GM18861 (cell line): Measurements from ENCODE around the gene PLA2G4F.

ENCODE experiments used
- ATAC-seq: cut with Tn5 transposase; IDR thresholded peaks from one replicate; pipeline ENCODE4 v1.9.1; 2021; ENCODE audit not compliant: unreplicated experiment

The PLA2G4F gene

DNA sequence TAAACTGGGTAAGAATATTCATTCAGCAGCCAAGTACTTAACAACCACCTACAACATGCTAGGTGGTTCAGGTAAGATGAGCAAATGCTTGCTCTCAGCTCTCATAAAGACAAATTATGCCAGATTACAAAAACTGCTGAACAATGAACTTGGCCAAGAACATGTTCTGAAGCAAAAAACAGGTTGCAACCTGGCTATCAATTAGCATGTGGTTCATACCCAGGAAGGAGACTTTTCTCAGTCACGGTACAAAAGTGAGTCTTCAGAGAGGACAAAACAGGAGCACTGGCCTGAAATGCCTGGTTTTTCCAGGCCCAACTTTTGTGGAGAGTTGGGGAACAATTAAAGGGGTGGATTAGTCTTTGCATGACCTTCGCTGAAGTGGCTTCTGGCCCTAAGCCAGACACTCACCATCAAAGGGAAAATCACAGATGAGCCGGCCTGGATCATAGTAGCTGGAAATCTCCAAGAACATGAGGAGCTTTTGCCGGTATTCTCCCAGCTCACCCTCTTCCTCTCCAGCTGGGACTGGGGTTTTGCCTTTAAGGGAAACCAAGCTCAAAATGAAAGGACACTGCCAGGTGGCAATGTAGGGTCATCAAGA, 7.6 kb upstream of the PLA2G4F start:
- ATAC-seq = no peak

GRCh38 chr15:42163291-42163690, 6.9 kb upstream of the PLA2G4F start:
- no peak for ATAC-seq

DNA sequence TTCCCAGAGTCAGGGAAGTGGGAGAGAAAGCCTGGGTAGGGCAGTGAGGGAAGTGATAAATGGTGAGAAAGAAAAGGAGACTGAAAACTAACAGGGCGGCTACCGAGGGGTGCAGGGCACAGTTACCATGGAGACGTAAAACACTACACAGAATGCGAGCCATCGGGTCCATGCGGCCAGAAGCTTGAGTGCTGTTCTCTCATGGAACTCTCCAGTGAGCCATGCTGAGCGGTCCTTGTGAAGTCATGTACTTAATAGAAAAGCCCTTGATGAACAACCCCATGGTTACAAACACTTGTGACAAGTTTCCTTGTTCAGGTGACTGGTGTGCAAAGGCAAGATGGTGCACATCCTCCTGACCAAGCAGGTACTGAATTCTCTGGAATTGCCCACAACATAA, 3.7 kb upstream of the PLA2G4F start:
- ATAC-seq = no peak

DNA sequence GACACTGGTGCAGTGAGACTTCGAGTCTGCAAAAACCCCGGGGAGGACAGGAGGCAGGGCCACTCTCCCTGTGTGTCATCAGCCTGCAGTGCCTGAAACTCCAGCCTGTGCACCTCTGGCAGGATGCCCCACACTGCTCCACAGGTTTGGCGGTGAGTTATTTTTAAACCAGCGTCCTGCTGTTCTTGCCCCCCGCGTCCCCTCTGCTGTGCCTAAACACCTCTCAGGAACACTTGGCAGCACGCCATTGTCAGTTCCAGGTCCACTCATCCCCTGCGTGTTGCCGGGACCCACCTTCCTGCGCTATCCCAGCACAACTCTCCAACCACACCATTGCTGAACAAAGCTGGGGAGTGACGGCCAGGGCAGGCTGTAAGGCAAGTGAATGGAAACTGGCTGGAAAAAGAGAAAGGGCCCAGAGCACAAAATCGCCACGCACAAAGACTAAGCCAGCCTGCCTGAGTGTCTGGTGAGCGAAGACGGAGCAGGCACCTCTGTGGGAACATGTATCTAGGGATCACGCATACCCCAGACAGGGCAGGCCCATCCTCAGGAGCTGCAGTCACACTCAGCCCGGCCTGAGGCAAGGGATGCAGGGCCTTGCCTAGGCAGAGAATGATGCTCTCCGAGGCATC, 3.1 kb upstream of the PLA2G4F start:
- no peak for ATAC-seq

GRCh38 chr15:42158941-42159340, 2.5 kb upstream of the PLA2G4F start:
- ATAC-seq = no peak

GRCh38 chr15:42157981-42158765, 1.7 kb upstream of the PLA2G4F start:
- no peak for ATAC-seq

DNA sequence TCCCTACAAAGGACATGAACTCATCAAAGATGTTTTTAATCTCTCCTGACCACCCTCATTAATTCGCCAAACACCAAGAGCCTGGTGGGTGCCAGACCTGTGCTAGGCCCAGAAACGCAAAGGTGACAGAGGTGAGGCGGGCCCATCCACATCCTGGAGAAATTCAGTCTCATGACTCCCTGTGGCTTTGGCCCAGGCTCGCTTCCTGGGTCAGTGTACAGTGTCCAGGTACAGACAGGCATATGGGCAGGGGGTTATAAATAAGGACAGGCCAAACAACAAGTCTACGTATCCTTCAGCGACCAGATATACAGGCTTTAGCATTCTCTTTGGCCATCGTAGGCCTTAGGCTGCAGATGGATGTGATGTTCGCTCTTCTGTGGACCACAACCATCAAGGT, 945 bp upstream of the PLA2G4F start:
- no peak for ATAC-seq

DNA sequence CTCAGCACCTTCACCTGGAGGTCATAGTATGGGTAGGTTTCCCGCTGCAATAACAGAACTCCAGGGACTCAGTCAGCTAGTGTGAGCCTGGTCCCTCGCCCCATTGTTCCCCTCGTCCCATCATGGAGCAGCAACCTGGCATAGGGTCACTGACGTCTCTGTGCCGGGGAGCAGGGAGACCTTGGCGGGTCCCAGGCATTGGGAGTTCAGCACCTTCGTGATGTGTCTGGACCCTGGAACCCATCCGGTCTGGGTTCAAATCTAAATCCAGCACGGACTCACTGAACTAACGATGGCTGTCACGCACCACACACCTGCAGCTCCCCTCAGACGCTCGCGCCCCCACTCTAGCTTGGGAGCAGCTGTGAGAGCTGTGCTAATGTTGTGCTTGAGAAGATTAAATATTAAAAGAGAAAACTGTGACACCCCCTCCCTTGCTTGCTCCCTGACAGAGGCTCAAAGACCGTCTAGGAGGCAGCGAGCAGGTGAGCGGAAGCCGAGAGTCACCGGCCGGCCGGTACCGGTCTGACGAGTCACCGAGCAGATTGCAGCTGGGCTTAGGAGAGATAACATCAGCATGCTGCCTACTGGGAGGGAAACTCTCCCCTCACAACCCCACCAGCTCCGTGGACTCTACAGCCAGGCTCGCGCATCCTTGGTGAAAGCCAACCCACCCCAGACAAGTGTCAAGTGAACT, 742 bp downstream of the PLA2G4F start:
- no peak for ATAC-seq

GRCh38 chr15:42154956-42155355, 1.5 kb downstream of the PLA2G4F start:
- ATAC-seq = no peak

- no peak for ATAC-seq
These were observed 2.1 kb downstream of the PLA2G4F start for GRCh38 chr15:42154212-42154941.

DNA sequence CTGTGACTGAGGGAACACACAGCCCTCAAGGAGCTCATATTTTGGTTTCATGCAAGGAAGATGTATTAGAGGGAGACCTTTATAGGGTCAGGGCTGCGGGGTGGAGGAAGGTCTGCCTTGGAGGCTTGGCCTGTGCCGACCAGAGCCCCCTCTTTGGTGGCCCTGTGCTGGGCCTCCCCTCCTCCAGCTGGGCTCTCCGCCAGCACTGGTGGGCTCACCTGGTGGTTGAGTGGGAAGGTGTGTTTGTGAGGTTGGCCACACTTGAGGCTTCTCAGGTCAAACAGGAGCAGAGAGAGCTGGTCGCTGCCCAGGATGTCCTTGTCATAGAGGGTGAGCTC, 2.6 kb downstream of the PLA2G4F start:
- no peak for ATAC-seq

DNA sequence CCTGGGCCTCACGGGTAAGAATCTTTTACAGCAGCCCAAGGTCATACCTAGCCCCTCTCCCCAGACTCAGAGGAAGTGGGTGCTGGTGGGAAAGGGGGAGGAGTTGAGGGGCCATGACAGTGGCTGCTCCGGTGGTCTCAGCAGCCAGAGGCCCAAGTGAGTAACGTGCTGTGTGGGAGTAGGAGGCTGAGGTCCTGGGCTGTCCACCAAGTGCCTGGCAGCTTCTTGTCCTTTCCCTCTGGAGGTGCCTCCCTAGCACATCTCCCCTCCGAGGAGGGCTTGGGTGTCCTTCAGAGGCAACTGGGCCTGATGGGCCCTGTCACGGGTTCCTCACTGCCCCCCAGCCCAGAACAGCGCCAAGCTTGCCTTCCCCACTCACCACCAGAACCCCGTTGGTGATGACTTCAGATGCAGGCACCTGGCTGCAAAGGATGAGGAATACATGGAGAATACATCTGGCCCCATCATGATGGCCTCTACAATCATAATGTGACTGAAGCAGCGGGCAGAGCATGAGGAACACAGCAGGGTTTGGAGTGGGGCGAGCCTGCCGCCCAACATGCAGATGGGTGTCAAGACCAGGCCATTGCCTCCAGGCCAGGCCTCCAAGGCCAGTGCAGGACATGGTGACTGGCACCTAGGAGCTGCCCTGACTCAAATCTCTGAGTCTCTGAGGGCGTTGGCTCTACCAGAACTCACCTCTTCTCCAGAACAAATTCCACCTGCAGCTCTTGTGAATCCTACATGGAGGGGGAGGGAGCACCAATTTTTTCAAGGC, 3.3 kb downstream of the PLA2G4F start:
- no peak for ATAC-seq

DNA sequence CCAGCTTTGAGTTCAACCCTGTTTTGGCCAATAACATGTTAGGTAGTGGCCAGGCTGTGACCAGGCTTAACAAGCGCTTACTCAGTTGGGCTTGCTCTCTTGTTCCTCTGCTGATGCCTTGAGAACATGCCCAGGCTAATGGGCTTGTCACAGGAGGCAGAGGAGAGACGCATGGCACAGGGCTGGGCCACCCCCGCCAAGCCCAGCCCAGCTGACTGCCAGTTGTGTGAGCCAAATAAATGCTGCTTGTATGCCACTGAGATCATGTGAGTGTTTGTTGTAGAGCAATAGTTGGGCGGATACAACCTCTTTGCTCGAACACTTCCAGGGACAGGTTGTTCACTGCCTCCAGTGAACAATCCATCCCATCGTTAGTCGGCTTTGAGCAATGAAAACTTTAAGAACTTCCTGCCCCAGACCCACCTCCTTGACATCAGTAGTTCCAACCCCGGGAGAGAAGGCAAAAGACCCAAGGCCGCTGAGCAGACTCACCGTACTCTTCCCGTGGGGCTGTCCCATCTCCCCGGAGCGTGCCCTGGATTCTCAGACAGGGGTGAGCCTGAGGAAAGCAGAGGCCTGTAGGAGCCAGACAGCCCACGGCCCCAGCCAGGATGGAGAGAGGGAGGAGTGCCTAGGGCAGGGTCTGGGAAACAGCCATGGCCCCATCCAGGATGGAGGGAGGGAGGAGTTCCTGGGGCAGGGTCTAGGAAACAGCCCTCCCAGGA, 4.1 kb downstream of the PLA2G4F start:
- no peak for ATAC-seq

DNA sequence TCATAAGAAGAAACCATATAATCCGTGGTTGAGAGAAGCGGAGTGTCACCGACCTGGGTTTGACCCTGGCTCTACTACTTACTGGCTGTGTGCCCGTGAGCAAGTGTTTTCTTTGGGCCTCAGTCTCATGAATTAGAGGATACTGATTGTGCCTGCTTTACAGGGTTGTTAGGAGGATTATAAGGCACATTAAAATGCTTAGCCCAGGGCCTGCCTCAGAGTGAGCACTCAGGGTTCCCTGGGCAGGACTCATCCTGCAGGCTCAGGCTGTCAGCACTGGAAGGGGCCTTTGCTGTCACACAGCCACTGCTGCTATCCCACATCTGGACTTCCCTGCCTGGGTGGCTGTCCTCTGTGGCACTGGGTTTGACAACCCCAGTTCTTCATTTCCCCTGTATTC, 4.7 kb downstream of the PLA2G4F start:
- no peak for ATAC-seq

DNA sequence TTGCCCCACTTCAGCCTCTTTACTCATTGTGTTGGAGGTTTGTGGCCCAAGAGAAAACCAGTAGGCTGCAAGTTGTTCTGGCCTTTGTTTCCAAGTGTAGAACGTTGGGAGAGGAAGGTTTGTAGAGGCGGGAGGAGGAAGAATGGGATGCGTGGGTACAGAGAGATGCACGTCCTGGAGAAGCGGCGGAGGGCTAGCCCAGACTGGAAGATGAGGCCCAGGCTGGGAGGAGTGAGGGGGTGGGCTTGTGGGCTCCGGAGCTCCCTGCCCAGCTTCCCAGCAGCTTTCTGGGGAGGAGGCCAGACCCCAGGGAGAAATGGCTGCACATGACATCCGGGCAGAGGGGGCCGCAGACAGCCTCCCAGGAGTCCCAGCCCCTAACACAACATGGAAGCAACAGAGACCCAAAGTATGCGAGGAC, 5.3 kb downstream of the PLA2G4F start:
- ATAC-seq = no peak

DNA sequence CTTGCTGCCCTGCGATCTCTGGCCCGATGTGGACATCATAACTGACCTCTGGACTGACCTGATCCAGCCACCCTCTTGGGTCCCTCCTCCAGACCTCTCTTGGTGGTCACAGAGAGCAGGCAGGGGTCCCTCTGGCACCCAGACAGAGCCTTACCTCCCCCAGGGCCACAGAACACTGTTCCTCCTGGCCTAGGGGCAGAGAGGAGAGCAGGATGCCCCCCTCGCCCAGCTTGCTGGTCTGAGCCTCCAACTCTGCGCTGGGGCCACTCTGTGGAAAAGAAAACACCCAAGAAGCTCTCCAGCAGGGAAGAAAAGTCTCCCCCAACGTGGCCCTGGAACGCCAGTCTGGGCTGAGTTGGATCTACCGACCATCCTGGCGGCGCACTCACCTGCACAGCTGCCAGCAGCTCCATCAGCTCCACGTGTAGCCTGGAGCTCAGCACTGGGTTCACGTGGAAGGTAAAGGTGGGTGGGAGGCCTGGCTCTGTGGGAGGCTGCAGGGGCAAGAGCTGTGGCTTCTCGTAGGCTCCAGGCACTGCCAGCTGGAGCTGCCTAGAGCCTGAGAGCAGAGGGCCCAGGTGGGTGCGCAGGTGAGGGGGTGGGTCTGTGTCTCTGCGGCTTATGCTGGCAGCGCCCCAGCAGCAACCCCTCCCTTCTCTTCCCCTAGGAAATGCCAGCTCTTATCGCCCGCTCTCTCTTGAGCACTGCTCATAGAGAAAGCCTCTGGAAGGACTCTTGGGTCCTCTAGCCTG, 6.0 kb downstream of the PLA2G4F start:
- ATAC-seq = no peak

- ATAC-seq = no peak
These were observed 6.8 kb downstream of the PLA2G4F start for GRCh38 chr15:42149493-42150218.

DNA sequence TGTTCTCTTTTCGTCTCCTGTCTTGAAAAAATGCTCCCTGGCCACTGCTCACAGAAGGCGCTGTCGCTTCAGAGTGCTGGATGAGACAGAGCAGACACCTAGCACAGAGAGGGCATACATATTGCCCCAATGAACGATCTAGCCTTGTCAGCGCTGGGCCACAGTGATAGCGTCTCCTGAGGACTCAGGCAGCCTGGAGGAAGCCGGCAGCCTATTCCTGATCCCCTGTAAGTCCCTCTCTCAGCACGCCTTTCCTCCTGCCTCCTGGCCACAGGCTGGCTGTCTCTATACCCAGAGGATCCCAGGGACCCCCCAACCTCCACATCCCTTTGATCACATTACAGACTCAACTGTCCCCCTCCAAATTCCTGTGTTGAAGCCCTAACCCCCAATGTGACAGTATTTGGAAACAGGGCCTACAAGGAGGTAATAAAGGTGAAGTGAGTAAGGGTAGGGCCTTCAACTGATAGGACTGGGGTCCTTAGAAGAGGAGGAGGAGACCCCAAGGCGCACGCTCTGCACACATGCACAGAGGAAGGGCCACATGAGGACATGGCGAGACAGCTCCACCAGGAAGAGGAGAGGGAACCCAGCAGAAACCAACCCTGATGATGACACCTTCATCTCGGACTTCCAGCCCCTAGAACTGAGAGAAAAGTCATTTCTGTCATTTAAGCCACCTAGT, 7.5 kb downstream of the PLA2G4F start:
- ATAC-seq = no peak
